ENCODE data around the gene YPEL2. TPM values are rescaled to one million over a fixed set of nuclear protein-coding genes. Genes with fewer than 3 reads are reported as not detected.

The YPEL2 gene
- total RNA-seq, 1 experiment from 2014 or later = 4.7 TPM

DNA sequence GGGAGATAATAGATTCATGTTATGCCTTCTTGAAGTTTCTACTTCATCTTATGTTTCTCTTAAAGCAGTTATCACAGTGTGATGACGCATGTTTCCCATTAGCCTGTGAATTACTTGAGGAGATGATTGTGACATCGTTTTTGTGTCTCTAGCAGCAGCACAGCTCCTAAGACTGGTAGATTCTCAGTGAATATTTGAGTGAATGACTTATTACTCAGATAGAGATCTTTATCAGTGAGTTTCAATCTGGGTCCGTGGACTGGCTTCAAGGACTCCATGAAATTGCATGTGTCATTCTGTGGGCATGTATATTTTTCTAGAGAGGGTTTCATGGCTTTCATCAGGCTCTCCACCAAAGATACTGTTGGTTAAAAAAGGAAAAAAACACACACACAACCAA lies 29.9 kb downstream of the YPEL2 start:
- Histone ChIP-seq H3K27ac (ENCODE audit: low read depth, low read length) (no peak overlapping the region), H3K4me1 (ENCODE audit: control insufficient read depth in 1 of 2, insufficient read depth in 2 of 2, low read length in 2 of 2) (peaks cover 11 to 18% of the 10 kb centered on the region in 2 experiments), H3K79me2 (ENCODE audit: insufficient read depth, low read length) (no peaks in the 10 kb centered on the region), H4K20me1 (ENCODE audit: insufficient read depth) (no peaks in the 10 kb centered on the region), H3K9ac (ENCODE audit: low read length) (no peak overlapping the region), H3K36me3 (ENCODE audit: control insufficient read depth in 1 of 2, insufficient read depth in 2 of 2, low read length in 2 of 2) (no peaks in the 10 kb centered on the region), H3K9me3 (ENCODE audit: control insufficient read depth in 1 of 2, insufficient read depth in 1 of 2, low read depth in 1 of 2, low read length in 2 of 2) (no peaks in the 10 kb centered on the region), H3K4me2 (ENCODE audit: low read length) (no peak overlapping the region), H3K9me2 (ENCODE audit: insufficient read depth) (no peaks in the 10 kb centered on the region), H3K27me3 (ENCODE audit: insufficient read depth, low read length) (0 out of 2 replicates have a peak, but pooled peaks cover 3% of the 10 kb centered on the region), H2AFZ (ENCODE audit: low read depth, low read length, poor library complexity, severe bottlenecking) (no peak overlapping the region), H3K4me3 (replicated peaks in 1 of 2; ENCODE audit: low read depth in 1 of 2, low read length in 2 of 2) (no peak overlapping the region)
- TF ChIP-seq EZH2 (IDR thresholded peaks at IDR 0.05) (no peak), SP1 (IDR thresholded peaks at IDR 0.05; ENCODE audit: low read depth) (no peak; the same call in 1 of the 2 replicates), EZH2phosphoT487 (IDR thresholded peaks at IDR 0.05; ENCODE audit: borderline replicate concordance) (no peak), TCF7L2 (IDR thresholded peaks at IDR 0.05; ENCODE audit: borderline replicate concordance, extremely low read depth, insufficient read depth, insufficient read length) (no peak), SIN3A (IDR thresholded peaks at IDR 0.05; ENCODE audit: low read depth) (no peak), POLR2A (IDR thresholded peaks at IDR 0.05; ENCODE audit: borderline replicate concordance, extremely low read depth, insufficient read depth, insufficient read length) (no peak), ELF1 (IDR thresholded peaks at IDR 0.05; ENCODE audit: borderline replicate concordance, low read depth) (no peak), YY1 (IDR thresholded peaks at IDR 0.05; ENCODE audit: extremely low read depth, insufficient replicate concordance, low read depth, low read length) (no peak), RAD21 (IDR thresholded peaks at IDR 0.05; ENCODE audit: low read depth) (no peak), FOSL1 (IDR thresholded peaks at IDR 0.05; ENCODE audit: low read depth) (no peak), SRF (IDR thresholded peaks at IDR 0.05; ENCODE audit: low read depth) (no peak), ZNF274 (IDR thresholded peaks at IDR 0.05; ENCODE audit: low read depth, low read length) (no peak), ZFX (IDR thresholded peaks at IDR 0.05) (no peak)
- TF ChIP-seq, protein P1, sequence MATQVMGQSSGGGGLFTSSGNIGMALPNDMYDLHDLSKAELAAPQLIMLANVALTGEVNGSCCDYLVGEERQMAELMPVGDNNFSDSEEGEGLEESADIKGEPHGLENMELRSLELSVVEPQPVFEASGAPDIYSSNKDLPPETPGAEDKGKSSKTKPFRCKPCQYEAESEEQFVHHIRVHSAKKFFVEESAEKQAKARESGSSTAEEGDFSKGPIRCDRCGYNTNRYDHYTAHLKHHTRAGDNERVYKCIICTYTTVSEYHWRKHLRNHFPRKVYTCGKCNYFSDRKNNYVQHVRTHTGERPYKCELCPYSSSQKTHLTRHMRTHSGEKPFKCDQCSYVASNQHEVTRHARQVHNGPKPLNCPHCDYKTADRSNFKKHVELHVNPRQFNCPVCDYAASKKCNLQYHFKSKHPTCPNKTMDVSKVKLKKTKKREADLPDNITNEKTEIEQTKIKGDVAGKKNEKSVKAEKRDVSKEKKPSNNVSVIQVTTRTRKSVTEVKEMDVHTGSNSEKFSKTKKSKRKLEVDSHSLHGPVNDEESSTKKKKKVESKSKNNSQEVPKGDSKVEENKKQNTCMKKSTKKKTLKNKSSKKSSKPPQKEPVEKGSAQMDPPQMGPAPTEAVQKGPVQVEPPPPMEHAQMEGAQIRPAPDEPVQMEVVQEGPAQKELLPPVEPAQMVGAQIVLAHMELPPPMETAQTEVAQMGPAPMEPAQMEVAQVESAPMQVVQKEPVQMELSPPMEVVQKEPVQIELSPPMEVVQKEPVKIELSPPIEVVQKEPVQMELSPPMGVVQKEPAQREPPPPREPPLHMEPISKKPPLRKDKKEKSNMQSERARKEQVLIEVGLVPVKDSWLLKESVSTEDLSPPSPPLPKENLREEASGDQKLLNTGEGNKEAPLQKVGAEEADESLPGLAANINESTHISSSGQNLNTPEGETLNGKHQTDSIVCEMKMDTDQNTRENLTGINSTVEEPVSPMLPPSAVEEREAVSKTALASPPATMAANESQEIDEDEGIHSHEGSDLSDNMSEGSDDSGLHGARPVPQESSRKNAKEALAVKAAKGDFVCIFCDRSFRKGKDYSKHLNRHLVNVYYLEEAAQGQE (IDR thresholded peaks at IDR 0.05; ENCODE audit: low read depth) = no peak
- TF ChIP-seq, protein P2, sequence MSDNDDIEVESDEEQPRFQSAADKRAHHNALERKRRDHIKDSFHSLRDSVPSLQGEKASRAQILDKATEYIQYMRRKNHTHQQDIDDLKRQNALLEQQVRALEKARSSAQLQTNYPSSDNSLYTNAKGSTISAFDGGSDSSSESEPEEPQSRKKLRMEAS (IDR thresholded peaks at IDR 0.05) = no peak
- TF ChIP-seq, protein P3, sequence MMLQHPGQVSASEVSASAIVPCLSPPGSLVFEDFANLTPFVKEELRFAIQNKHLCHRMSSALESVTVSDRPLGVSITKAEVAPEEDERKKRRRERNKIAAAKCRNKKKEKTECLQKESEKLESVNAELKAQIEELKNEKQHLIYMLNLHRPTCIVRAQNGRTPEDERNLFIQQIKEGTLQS (IDR thresholded peaks at IDR 0.05) = no peak
- TF ChIP-seq, protein P4, sequence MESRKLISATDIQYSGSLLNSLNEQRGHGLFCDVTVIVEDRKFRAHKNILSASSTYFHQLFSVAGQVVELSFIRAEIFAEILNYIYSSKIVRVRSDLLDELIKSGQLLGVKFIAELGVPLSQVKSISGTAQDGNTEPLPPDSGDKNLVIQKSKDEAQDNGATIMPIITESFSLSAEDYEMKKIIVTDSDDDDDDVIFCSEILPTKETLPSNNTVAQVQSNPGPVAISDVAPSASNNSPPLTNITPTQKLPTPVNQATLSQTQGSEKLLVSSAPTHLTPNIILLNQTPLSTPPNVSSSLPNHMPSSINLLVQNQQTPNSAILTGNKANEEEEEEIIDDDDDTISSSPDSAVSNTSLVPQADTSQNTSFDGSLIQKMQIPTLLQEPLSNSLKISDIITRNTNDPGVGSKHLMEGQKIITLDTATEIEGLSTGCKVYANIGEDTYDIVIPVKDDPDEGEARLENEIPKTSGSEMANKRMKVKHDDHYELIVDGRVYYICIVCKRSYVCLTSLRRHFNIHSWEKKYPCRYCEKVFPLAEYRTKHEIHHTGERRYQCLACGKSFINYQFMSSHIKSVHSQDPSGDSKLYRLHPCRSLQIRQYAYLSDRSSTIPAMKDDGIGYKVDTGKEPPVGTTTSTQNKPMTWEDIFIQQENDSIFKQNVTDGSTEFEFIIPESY (IDR thresholded peaks at IDR 0.05; ENCODE audit: extremely low read depth, insufficient replicate concordance, low read length) = no peak
- TF ChIP-seq, protein P5, sequence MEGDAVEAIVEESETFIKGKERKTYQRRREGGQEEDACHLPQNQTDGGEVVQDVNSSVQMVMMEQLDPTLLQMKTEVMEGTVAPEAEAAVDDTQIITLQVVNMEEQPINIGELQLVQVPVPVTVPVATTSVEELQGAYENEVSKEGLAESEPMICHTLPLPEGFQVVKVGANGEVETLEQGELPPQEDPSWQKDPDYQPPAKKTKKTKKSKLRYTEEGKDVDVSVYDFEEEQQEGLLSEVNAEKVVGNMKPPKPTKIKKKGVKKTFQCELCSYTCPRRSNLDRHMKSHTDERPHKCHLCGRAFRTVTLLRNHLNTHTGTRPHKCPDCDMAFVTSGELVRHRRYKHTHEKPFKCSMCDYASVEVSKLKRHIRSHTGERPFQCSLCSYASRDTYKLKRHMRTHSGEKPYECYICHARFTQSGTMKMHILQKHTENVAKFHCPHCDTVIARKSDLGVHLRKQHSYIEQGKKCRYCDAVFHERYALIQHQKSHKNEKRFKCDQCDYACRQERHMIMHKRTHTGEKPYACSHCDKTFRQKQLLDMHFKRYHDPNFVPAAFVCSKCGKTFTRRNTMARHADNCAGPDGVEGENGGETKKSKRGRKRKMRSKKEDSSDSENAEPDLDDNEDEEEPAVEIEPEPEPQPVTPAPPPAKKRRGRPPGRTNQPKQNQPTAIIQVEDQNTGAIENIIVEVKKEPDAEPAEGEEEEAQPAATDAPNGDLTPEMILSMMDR (IDR thresholded peaks at IDR 0.05 in 2 of 3, conservative IDR thresholded peaks at IDR 0.05 in 1 of 3; ENCODE audit: borderline replicate concordance in 1 of 3, insufficient read depth in 1 of 3, low read depth in 2 of 3, low read length in 2 of 3) = no peak
- RAD21 ChIA-PET (ENCODE audit: low non-redundant PET in 1 of 2, low total read pairs in 2 of 2, uncharacterized antibody in 2 of 2, unreplicated experiment in 2 of 2) = no interaction called here
- POLR2A ChIA-PET = no interaction called here
- intact Hi-C loops (cut with micrococcal nuclease) = no loop called here
- no TSS peak for BruUV-seq (replicated peaks)
- CTCF ChIA-PET = no interaction called here
- DNase-seq (ENCODE audit: low read depth, low spot score) (no peak), ATAC-seq (no peak)

Data from HCT116 (cell line).